ENCODE measurements around the gene NR3C1.

Gene NR3C1

DNA sequence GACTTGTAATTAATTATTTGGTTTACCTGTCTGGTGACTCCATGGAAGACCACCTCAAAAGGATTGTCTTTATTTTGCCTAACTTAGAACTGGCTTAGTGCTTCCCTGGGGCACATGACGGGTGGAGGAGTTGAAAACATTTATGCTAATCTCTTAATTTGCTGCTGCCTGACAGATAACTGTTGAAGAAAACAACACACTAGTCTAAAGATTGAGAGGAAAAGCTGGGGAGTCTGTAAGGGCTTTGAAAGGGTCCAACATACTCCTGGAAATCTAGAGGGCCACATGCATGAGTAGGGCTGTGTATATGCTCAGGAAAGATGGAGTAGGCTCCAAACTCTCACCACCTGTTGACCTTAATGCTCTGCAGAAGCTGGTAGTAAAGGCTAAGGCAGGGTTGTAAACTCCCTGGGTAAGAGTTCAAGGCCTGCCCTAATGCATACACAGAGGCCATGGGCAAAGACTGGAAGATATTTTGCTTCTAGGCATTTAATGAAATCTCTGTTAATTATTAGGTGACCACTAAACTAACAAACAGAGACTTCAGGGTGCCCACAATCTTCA, 40.7 kb downstream of the NR3C1 start:
- DNase-seq (ENCODE audit: low read depth in 3 of 3), result no peak

DNA sequence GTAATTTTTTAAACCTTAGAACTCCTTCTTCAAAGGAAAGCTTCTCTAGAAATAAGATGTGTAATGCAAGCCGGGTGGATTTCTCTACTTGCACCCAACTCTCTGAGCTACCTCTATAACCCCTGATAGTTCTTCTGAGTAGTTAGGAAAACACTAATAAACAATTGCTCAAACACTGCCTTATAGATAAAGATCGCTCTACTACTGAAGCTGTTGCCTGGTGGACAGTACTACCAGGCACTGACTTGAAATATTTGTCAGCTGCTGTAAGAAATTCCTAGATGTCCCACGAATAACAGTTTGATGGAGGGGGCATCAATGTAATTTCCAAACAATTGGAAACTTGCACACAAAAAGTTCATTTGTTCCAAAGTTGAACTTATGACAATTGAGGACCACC, 42.0 kb downstream of the NR3C1 start:
- DNase-seq (ENCODE audit: low read depth in 3 of 3), result no peak

- no peak for DNase-seq (ENCODE audit: low read depth in 3 of 3)
Measured at GRCh38 chr5:143360755-143361154, 42.7 kb downstream of the NR3C1 start.

GRCh38 chr5:143359869-143360268, 43.6 kb downstream of the NR3C1 start:
- DNase-seq (ENCODE audit: low read depth in 3 of 3), result no peak

DNA sequence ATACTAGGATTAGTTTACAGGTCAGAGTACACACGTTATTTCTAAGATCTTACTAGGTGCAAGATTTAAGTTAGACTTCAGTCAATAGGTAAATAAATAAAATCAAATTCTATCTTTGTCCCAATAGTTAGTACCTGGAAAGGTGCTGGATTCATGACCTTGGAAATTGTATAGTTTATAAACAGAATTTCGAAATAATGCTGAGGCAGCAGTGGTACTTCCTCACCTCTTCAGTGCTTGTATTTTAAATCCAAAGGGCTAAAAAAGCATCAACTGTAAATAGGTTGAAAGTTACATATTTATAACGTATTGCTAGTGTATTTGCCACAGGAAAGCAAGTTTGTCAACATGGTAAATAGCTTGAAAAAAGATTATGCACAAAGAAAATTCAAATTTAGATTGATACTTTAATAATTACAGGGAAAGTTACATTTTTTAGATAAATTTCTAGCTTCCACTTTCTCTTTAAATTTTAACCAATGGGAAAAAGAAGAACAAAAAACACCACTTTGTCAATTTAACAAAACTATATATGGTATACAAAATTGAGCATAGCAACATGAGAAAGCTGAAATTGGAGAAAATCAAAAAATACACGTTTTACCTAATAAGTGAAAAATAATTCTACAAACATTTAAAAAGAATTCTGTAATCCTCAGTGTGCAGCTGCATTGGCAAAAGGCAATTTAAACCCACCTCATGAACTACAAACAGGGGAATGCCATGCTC, 46.5 kb downstream of the NR3C1 start:
- DNase-seq (ENCODE audit: low read depth in 3 of 3), result no peak

- DNase-seq (ENCODE audit: low read depth in 3 of 3), result no peak
Measured at GRCh38 chr5:143355710-143356109, 47.8 kb downstream of the NR3C1 start.

GRCh38 chr5:143354025-143354424, 49.5 kb downstream of the NR3C1 start:
- no peak for DNase-seq (ENCODE audit: low read depth in 3 of 3)

GRCh38 chr5:143352691-143353090, 50.8 kb downstream of the NR3C1 start:
- DNase-seq (ENCODE audit: low read depth in 3 of 3), result no peak

- no peak for DNase-seq (ENCODE audit: low read depth in 3 of 3)
Measured at GRCh38 chr5:143350751-143351602, 52.5 kb downstream of the NR3C1 start.

DNA sequence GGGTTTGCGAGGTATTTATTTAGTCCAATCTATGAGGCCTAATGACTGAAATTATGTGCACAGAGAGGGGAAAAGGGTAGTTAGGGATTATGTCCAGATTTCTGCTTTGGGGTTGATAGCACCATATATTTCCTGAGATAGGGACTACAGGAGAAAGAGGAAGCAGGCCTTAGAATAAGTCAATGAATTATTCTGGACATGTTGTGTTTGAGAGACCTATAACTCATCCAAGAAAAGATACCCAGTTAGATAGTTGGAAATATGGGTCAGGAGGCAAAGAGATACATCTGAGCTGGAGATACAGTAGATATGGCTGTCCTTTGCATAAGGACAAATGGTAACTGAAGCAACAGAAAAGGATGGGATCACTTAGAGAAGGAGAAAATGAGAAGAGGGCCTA, 53.1 kb downstream of the NR3C1 start:
- no peak for DNase-seq (ENCODE audit: low read depth in 3 of 3)

DNA sequence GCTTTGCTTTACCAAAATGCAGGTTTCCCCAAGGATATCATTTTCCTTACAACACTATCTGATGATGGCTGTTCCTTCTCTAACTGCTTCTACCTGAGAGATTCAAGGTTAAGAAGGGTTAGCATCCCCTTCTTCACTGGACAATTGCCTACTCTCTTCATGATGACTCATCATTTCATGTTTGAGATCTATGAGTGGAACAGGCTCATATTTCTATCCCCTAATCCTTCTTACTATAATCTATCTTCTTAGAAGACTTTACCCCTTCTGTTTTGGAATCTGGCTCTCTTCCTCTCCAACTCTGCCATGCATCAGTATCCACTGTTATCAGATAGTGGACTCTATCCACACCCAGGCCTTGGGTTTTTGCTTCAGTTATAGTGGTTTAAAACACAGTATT, 54.3 kb downstream of the NR3C1 start:
- DNase-seq (ENCODE audit: low read depth in 3 of 3), result no peak

GRCh38 chr5:143347698-143348344, 55.7 kb downstream of the NR3C1 start:
- DNase-seq (ENCODE audit: low read depth in 3 of 3), result no peak

- no peak for DNase-seq (ENCODE audit: low read depth in 3 of 3)
Measured at GRCh38 chr5:143347046-143347445, 56.4 kb downstream of the NR3C1 start.

DNA sequence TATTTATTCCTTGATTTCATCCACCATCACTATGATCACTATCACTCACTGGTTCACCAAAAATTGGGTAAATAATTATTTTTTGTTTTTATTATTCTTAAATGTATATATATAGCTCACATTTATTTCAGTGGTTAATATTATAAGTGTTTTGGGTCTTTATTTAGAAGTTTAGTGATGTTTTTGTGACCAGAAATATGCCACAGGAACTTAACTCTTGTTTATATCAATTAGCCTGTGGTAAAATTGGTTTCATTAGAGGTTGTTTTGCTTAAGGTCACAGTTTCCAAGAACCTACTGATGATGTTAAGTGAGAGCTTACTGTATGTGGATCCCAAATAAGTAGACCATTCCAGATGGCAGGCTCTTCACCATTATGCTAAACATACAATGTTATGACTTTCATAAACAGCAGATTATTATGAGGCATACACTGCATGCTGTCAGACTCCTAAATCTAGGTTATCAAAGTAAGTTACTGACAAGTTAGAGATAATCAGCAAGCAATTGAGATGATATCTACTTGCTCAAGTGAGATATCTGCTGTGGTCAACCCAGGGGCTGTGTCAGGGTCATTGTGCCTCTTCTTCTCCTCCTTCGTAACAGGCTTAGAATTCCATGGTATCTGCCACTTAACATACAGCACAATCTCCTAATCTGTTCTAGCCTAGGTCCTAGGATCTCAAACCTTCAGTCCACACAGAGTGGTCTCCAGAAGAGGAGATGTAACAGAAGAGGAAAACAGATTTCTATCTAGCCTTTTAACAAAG, 57.6 kb downstream of the NR3C1 start:
- no peak for DNase-seq (ENCODE audit: low read depth in 3 of 3)

GRCh38 chr5:143343042-143343441, 60.4 kb downstream of the NR3C1 start:
- DNase-seq (ENCODE audit: low read depth in 3 of 3), result no peak

DNA sequence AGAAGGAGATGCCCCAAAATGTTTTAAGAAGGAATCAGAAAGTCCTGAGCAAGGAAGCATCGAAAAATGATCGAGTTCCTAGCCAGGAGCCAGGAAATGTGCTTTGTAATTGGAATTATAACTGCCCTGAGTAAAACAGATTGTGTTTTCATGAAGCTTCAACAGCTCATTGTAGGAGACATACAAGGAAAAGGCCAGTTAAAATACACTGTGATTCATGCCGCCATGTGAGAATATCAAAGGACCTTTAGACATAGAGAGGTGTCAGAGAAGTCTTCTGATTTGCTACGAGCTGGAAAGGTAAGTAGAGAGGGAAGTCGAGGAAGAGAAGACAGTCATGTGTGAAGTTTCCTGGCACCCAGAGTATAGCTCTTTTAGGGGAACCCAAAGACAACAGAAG, 60.9 kb downstream of the NR3C1 start:
- DNase-seq (ENCODE audit: low read depth in 3 of 3), result no peak

DNA sequence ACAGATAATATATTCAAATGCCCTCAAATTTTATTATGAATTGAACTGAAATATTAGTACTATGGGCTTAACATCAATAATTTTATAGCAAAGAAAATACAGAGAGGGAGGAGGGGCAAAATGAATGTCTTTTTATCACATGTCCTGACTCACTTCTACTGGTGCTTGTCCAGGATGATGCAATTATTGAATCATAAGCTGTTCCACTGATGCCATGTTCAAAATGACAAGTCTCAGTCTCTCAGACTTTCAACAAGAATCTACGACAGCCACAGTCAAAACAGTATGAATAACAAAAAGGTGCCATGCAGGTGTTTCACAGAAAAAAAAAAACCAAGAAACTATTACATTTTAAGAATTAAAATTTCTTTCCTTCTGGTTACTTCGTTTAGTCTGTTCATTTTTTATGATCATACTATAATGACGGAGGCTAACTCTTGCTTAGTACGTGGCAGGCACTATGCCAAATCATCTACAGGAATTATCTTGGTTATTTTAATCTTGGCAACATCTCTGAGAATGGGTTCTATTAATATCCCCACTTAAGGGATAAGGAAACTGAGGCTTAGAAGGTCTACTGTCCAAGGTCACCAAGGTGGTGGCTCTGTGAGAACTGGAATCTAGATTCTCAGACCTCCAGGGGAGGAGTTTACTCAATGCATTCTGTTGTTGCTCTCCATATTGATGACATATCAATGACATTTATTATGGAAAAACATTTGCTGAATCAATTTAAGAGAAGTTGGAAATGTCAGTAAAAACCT, 61.5 kb downstream of the NR3C1 start:
- DNase-seq (ENCODE audit: low read depth in 3 of 3), result no peak

DNA sequence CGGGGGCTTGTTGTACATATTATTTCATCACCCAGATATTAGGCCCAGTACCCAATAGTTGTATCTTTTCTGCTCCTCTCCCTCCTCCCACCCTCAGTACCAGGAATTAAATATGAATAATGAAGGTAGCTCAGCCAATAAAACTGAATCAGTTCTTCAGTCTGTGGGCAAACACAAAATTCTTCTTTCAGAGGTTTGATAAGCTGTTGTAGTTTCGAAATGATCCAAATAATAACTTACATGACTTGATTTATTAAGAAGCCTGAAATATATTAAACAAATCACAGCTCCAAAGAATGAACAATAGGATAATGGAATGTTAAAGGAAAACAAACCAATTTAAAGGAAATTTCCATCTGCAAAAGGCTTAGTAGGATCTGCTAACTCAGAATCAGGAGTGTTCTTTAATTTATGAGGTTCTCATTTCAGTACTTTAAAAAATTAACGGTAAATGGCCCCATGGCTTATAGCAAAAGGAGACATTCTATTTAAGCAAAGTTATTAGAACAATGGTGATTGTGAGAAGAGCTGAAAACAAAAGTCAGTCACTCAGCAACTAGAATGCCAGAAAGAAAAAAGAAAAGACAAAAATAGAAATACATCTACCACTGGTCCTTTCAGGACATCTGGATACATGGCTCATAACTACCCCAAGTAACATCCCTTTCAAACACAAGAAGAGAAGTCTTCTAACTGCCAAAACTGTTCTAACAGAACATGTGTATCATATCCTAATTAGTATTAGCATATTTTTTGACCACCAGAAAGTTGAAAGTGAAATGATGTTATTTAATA, 62.4 kb downstream of the NR3C1 start:
- DNase-seq (ENCODE audit: low read depth in 3 of 3), result no peak

DNA sequence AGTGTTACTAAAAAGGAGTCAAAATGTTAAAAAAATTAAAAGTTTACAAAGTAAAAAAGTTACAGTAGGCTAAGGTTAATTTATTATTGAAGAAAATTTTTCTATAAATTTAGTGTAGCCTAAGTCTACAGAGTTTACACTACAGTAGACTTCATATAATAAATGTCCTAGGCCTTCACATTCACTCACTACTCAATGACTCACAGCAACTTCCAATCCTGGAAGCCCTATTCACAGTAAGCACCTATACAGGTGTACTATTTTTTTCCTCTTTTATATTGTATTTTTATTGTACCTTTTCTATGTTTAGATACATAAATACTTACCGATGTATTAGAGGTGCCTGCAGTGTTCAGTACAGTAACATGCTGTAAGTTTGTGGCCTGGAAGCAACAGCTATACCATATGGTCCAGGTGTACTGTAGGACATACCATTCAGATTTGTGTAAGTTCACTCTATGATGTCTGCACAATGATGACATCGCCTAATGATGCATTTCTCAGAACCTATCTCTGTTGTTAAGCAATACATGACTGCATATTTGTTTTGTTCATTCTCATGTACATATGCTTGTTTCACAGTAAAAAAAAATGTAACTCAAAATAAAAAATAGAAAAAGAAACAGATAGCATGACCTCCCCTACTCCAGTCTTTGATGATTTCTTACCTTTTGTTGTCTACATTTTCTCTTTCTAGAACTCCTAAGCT, 64.7 kb downstream of the NR3C1 start:
- no peak for DNase-seq (ENCODE audit: low read depth in 3 of 3)
